HL-60 (cell line): ENCODE data around the gene RAD51C.

Experiments
- DNase-seq, 2 experiments: peaks; one replicate each; pipeline ENCODE4 v3.0.0-alpha.2; 2010 to 2020; ENCODE audit warnings: low read depth in 1 of 2, low spot score in 1 of 2
- H3K27ac ChIP-seq: fragments of 250-450 bp; sonication (Bioruptor Pico); replicated peaks from 2 replicates; pipeline ENCODE4 v1.5.1; 2020; ENCODE audit warnings: mild to moderate bottlenecking, moderate library complexity
- H3K27me3 ChIP-seq: fragments of 250-450 bp; sonication (Bioruptor Pico); 2 replicates; pipeline ENCODE4 v1.5.1; 2021; ENCODE audit warnings: mild to moderate bottlenecking, moderate library complexity; ENCODE audit not compliant: insufficient read depth, poor library complexity, severe bottlenecking
- H3K4me3 ChIP-seq: replicated peaks from 2 replicates; pipeline ENCODE4 v1.5.1; 2011; ENCODE audit warnings: mild to moderate bottlenecking, control low read depth, low read length; ENCODE audit not compliant: insufficient read depth
- CTCF ChIP-seq: IDR thresholded peaks from one replicate; pipeline ENCODE4 v1.5.1; 2011; ENCODE audit warnings: low read length, control low read depth, inconsistent platforms; ENCODE audit not compliant: insufficient read depth
- GABPA ChIP-seq: IDR thresholded peaks from 2 replicates; pipeline ENCODE4 v1.6.1; 2012; ENCODE audit warnings: low read depth
- POLR2AphosphoS5 ChIP-seq: IDR thresholded peaks from 2 replicates; pipeline ENCODE4 v1.6.1; 2012; ENCODE audit warnings: low read depth
- REST ChIP-seq: IDR thresholded peaks from 2 replicates; pipeline ENCODE4 v1.6.1; 2012; ENCODE audit warnings: low read depth; ENCODE audit not compliant: insufficient replicate concordance
- SPI1 ChIP-seq: IDR thresholded peaks from 2 replicates; pipeline ENCODE4 v1.6.1; 2012; ENCODE audit warnings: low read depth, mild to moderate bottlenecking, borderline replicate concordance

RAD51C gene

GRCh38 chr17:58755577-58756245 lies 63.3 kb downstream of the RAD51C start, which contains the start of gene PPM1E:
TSS of gene PPM1E (plus strand) at chr17:58755854.
- peak; percentile 3 to 18 for DNase-seq
- Histone ChIP-seq H3K27me3 (peaks cover 40% of the 10 kb centered on the region), H3K4me3 (peak within 1 kb of the TSS; percentile 68), H3K27ac (no peak within 1 kb of the TSS)
- TF ChIP-seq CTCF (no peak), REST (peak; percentile 94)

DNA sequence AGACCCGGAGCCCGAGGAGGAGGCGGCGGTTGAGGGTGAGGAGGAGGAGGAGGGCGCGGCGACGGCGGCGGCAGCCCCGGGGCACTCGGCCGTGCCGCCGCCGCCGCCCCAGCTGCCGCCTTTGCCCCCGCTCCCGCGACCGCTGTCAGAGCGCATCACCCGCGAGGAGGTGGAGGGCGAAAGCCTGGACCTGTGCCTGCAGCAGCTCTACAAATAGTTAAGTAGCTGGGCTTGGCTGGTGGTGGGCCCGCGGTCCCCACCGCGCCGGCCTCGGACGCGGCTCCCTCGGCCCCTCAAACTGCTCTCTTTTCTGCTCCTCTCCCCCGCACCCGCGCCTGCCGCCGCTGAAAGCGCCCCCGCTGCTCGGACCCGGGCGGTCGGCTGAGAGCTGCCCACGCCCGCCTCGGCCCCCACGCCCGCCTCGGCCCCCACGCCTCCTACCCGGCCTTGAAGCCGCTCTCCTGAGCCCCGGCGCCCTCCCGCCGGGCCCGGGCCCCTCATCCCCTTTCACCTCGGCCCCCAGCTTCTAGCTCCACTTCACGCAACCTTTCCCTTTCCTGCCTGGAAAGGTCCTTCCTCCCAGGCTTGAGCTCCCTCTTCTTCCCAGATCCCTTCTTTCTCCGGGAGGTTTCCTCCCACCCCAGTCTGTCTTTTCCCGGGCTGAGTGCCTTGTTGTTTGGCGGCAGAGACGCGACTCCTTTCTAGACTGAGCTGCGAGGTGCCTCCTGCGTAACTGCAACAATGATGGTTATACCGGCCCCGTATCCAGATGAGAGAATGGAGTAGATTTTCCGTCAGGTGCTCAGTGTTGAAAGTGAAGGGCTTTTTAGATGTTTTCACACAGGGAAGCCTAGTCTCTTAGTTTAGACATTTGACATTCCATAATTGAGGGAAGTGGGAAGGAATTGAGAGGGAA lies 64.1 kb downstream of the RAD51C start:
- no peak for DNase-seq
- H3K27me3 ChIP-seq: peaks cover 46% of the 10 kb centered on the region
- TF ChIP-seq REST (no peak), CTCF (no peak), GABPA (no peak), SPI1 (no peak), POLR2AphosphoS5 (no peak)
- H3K4me3 ChIP-seq: peak overlapping the region; percentile 68
- no peak overlapping the region for H3K27ac ChIP-seq

DNA sequence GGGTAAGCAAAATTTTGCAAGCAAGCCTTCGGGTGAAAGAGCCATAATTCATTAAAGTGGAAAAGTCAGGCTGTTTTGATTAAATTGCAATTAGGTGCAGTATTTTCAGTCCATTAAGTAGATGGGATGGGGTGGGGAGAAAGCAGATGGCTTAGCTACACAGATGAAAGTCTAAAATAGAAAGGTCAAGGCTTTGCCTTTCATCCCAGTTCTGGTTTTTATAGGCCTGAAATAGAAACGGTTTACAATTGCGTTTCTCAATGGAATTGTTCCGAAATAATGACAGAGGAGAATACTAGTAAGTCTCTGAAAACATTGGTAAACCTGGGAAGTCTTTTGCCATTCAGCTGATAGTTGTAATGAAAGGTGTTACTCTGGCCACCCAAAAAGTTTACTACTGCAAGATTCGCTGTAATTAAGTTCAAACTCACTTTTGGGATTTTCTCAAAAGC lies 64.8 kb downstream of the RAD51C start:
- no peak overlapping the region for H3K4me3 ChIP-seq
- H3K27me3 ChIP-seq: peaks cover 46% of the 10 kb centered on the region
- no peak for DNase-seq
- H3K27ac ChIP-seq: no peak overlapping the region
- TF ChIP-seq GABPA (no peak), REST (no peak), SPI1 (no peak), CTCF (no peak), POLR2AphosphoS5 (no peak)
